Kidney (tissue), 14 donors: ENCODE results near the gene KATNB1. TPM values are rescaled to one million over a fixed set of nuclear protein-coding genes. Genes with fewer than 3 reads are reported as not detected.

Source experiments
- DNase-seq, 5 donors: peaks; one replicate each; pipeline ENCODE4 v3.0.0-alpha.2; 2013 to 2020
- FAIRE-seq: peaks from 2 replicates; lab custom pipeline; 2012; peaks lifted over from hg19 to GRCh38; lab: Jason Lieb, UNC
- H3K27ac ChIP-seq, 2 donors: one replicate each; pipeline ENCODE4 v1.7.0; 2013; ENCODE audit warnings: low read depth in 2 of 2, low read length in 2 of 2, inconsistent platforms in 1 of 2
- H3K27me3 ChIP-seq: one replicate; pipeline ENCODE4 v1.7.1; 2013; ENCODE audit warnings: low read length, inconsistent platforms; ENCODE audit not compliant: control insufficient read depth, insufficient read depth
- H3K36me3 ChIP-seq, 3 donors: one replicate each; pipeline versions ENCODE4 v1.7.0 to v1.7.1; 2013; ENCODE audit warnings: low read length in 3 of 3, control low read depth in 1 of 3, inconsistent platforms in 1 of 3; ENCODE audit not compliant: insufficient read depth in 3 of 3, control insufficient read depth in 2 of 3
- H3K4me1 ChIP-seq, 3 donors: one replicate each; pipeline versions ENCODE4 v1.7.0 to v1.7.1; 2013; ENCODE audit warnings: low read length in 3 of 3, inconsistent platforms in 1 of 3, low read depth in 1 of 3; ENCODE audit not compliant: control insufficient read depth in 2 of 3, insufficient read depth in 2 of 3
- H3K4me3 ChIP-seq, 3 donors: one replicate each; pipeline versions ENCODE4 v1.7.0 to v1.8.1; 2013; ENCODE audit warnings: low read length in 3 of 3, control low read depth in 1 of 3, inconsistent platforms in 1 of 3
- H3K9ac ChIP-seq, 3 donors: one replicate each; pipeline versions ENCODE4 v1.7.0 to v1.7.1; 2013; ENCODE audit warnings: low read length in 3 of 3, control low read depth in 1 of 3, inconsistent platforms in 1 of 3
- H3K9me3 ChIP-seq, 3 donors: one replicate each; pipeline versions ENCODE4 v1.7.0 to v1.7.1; 2013; ENCODE audit warnings: low read length in 3 of 3, control low read depth in 1 of 3, inconsistent platforms in 1 of 3; ENCODE audit not compliant: control insufficient read depth in 2 of 3, insufficient read depth in 1 of 3
- intact Hi-C: fragments of 100-400 bp; cut with DNase I; formaldehyde crosslinking; loops from one replicate; pipeline ENCODE4 v1.11.1; 2022
- polyA plus RNA-seq: library from polyadenylated mRNA; stranded (reverse); fragments of 350-450 nt; fragmentation: Illumina TruSeq; extraction: RNeasy Lipid Tissue Mini Kit (QIAGEN cat#74804); gene quantifications from one replicate; pipeline ENCODE4 v1.2.3, GENCODE V29; 2014; ENCODE audit warnings: low read depth, low replicate concordance; ENCODE audit not compliant: insufficient read depth
- total RNA-seq: library from RNA; stranded (reverse); fragmentation: NEBNext Ultra II Directional; extraction: Animal tissue kit (Norgen Biotek cat#: 25700); gene quantifications from one replicate; pipeline ENCODE4 v1.2.1, GENCODE V29; 2021
- TF ChIP-seq, protein P1 (sequence below): IDR thresholded peaks from 3 replicates; pipeline ENCODE4 v1.5.1; 2012; ENCODE audit warnings: mild to moderate bottlenecking, moderate library complexity, borderline replicate concordance; ENCODE audit not compliant: insufficient read depth; ENCODE audit errors: extremely low read depth
- donor health status: control.
- donor health status: control.
- donor health status: control.
- donor health status: control.
- donor health status: control.
- donor health status: DM: yes; HTN: yes; CAD: no.
- donor health status: Normal renal cell carcinoma (clear cell type).

KATNB1 gene
- total and polyA plus RNA-seq, 2 donors from 2014 or later, result 13.9 to 14.5 TPM

- Histone ChIP-seq H3K27me3 (no peaks in the 10 kb centered on the region), H3K27ac (no peak overlapping the region), H3K36me3 (peaks cover 0 to 8% (median 3%) of the 10 kb centered on the region in 3 donors), H3K4me3 (no peak overlapping the region), H3K9ac (no peak overlapping the region), H3K9me3 (no peaks in the 10 kb centered on the region), H3K4me1 (peaks cover 0 to 3% (median 0%) of the 10 kb centered on the region in 3 donors)
- peak in 1 of 5 donors; percentile 16 for DNase-seq
- TF ChIP-seq, protein P1, sequence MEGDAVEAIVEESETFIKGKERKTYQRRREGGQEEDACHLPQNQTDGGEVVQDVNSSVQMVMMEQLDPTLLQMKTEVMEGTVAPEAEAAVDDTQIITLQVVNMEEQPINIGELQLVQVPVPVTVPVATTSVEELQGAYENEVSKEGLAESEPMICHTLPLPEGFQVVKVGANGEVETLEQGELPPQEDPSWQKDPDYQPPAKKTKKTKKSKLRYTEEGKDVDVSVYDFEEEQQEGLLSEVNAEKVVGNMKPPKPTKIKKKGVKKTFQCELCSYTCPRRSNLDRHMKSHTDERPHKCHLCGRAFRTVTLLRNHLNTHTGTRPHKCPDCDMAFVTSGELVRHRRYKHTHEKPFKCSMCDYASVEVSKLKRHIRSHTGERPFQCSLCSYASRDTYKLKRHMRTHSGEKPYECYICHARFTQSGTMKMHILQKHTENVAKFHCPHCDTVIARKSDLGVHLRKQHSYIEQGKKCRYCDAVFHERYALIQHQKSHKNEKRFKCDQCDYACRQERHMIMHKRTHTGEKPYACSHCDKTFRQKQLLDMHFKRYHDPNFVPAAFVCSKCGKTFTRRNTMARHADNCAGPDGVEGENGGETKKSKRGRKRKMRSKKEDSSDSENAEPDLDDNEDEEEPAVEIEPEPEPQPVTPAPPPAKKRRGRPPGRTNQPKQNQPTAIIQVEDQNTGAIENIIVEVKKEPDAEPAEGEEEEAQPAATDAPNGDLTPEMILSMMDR, result no peak
- FAIRE-seq, result no peak
- intact Hi-C loops, result loop anchor here (5.0 kb wide), 1 partner anchor 111 kb away; no protein-coding TSS in a partner anchor
Measured at GRCh38 chr16:57755726-57756423, 20.3 kb downstream of the KATNB1 start.

- Histone ChIP-seq H3K9me3 (no peaks in the 10 kb centered on the region), H3K36me3 (peaks cover 0 to 16% (median 9%) of the 10 kb centered on the region in 3 donors), H3K9ac (no peak overlapping the region), H3K4me1 (peaks cover 0 to 3% (median 0%) of the 10 kb centered on the region in 3 donors), H3K27me3 (no peaks in the 10 kb centered on the region), H3K27ac (no peak overlapping the region), H3K4me3 (no peak overlapping the region)
- peak in 1 of 5 donors; percentile 74 for DNase-seq
- TF ChIP-seq, protein P1, result no peak
- no peak for FAIRE-seq
- intact Hi-C loops, result loop anchor here (5.0 kb wide), 1 partner anchor 111 kb away; no protein-coding TSS in a partner anchor
Measured at GRCh38 chr16:57756424-57757325, 21.1 kb downstream of the KATNB1 start.

- H3K27ac ChIP-seq, result peak overlapping the region in 1 of 2 donors; percentile 49
- TF ChIP-seq, protein P1, result peak; percentile 95
Measured at GRCh38 chr16:57757326-57757786, 21.8 kb downstream of the KATNB1 start.

More at GRCh38 chr16:57757326-57757786, 21.8 kb downstream of the KATNB1 start:
- FAIRE-seq (no peak), DNase-seq (peak; percentile 60 to 94 (median 80))
- Histone ChIP-seq H3K27me3 (no peaks in the 10 kb centered on the region), H3K9me3 (no peaks in the 10 kb centered on the region), H3K9ac (no peak overlapping the region), H3K4me1 (peaks cover 0 to 3% (median 0%) of the 10 kb centered on the region in 3 donors), H3K36me3 (peaks cover 0 to 20% (median 9%) of the 10 kb centered on the region in 3 donors), H3K4me3 (no peak overlapping the region)
- intact Hi-C loops, result loop anchor here (5.0 kb wide), 1 partner anchor 110 kb away; no protein-coding TSS in a partner anchor
